OCI-LY1 (cell line): Measurements from ENCODE around the gene SCOC.
"Not testable (repeated sequence)": the region's sequence is repeated elsewhere in the genome, so short reads cannot be mapped to it uniquely, and the experiment has no call there.

Source experiments
- H2AFZ ChIP-seq: fragments of 200-600 bp; sonication (generic), shearing (Covaris generic); 2 replicates; pipeline ENCODE4 v1.6.0; 2014; ENCODE audit warnings: antibody characterized with exemption, mild to moderate bottlenecking, low read length
- H3F3A ChIP-seq: fragments of 200-600 bp; sonication (generic), shearing (Covaris generic); 2 replicates; pipeline ENCODE4 v1.6.0; 2014; ENCODE audit warnings: mild to moderate bottlenecking, antibody characterized with exemption, low read length, moderate library complexity; ENCODE audit not compliant: insufficient read depth
- H3K27ac ChIP-seq: fragments of 200-600 bp; sonication (generic); 2 replicates; pipeline ENCODE4 v1.5.1; 2014; ENCODE audit warnings: low read length, mixed run types, mild to moderate bottlenecking, low read depth; ENCODE audit not compliant: poor library complexity, severe bottlenecking
- H3K27me3 ChIP-seq: fragments of 200-600 bp; sonication (generic); 2 replicates; pipeline ENCODE4 v1.6.0; 2014; ENCODE audit warnings: antibody characterized with exemption, mild to moderate bottlenecking, low read length, moderate library complexity; ENCODE audit not compliant: insufficient read depth
- H3K36me3 ChIP-seq: fragments of 200-600 bp; sonication (generic); 2 replicates; pipeline ENCODE4 v1.6.1; 2014; ENCODE audit warnings: mild to moderate bottlenecking, antibody characterized with exemption, low read length, moderate library complexity, mixed read lengths; ENCODE audit not compliant: insufficient read depth
- H3K4me1 ChIP-seq: fragments of 200-600 bp; sonication (generic); 2 replicates; pipeline ENCODE4 v1.5.1; 2014; ENCODE audit warnings: mild to moderate bottlenecking, low read length, moderate library complexity; ENCODE audit not compliant: insufficient read depth, severe bottlenecking
- H3K4me2 ChIP-seq: fragments of 200-600 bp; sonication (generic), shearing (Covaris generic); 2 replicates; pipeline ENCODE4 v1.6.1; 2014; ENCODE audit warnings: low read length
- H3K4me3 ChIP-seq: fragments of 200-600 bp; sonication (generic); 2 replicates; pipeline ENCODE4 v1.5.1; 2014; ENCODE audit warnings: low read length, low read depth, mild to moderate bottlenecking, mixed read lengths; ENCODE audit not compliant: poor library complexity, severe bottlenecking
- H3K79me2 ChIP-seq: fragments of 200-600 bp; shearing (Covaris generic); 2 replicates; pipeline ENCODE4 v1.6.1; 2016; ENCODE audit warnings: mixed run types, low read length, mixed read lengths; ENCODE audit not compliant: insufficient read depth
- H3K9ac ChIP-seq: fragments of 200-600 bp; sonication (generic), shearing (Covaris generic); 2 replicates; pipeline ENCODE4 v1.6.1; 2014; ENCODE audit warnings: mild to moderate bottlenecking, low read length, mixed read lengths
- H3K9me2 ChIP-seq: fragments of 200-600 bp; sonication (generic), shearing (Covaris generic); 2 replicates; pipeline ENCODE4 v1.6.1; 2014; ENCODE audit warnings: low read depth, mild to moderate bottlenecking, low read length, mixed read lengths
- H3K9me3 ChIP-seq: fragments of 200-600 bp; shearing (Covaris generic); 2 replicates; pipeline ENCODE4 v1.6.1; 2014; ENCODE audit warnings: low read length, mixed read lengths
- H4K20me1 ChIP-seq: fragments of 200-600 bp; sonication (generic), shearing (Covaris generic); 2 replicates; pipeline ENCODE4 v1.6.0; 2016; ENCODE audit warnings: mild to moderate bottlenecking, low read length; ENCODE audit not compliant: insufficient read depth
- CTCF ChIP-seq: fragments of 200-600 bp; sonication (generic), shearing (Covaris generic); IDR thresholded peaks from 2 replicates; pipeline ENCODE4 v1.5.1; 2017; ENCODE audit warnings: mild to moderate bottlenecking, antibody characterized with exemption, low read length, moderate library complexity, mixed read lengths
- EZH2 ChIP-seq: fragments of 200-600 bp; sonication (generic), shearing (Covaris generic); IDR thresholded peaks from 2 replicates; pipeline ENCODE4 v1.8.0; 2017; ENCODE audit warnings: borderline replicate concordance, mixed run types, mild to moderate bottlenecking, antibody characterized with exemption, low read length, moderate library complexity, mixed read lengths

Gene SCOC

DNA sequence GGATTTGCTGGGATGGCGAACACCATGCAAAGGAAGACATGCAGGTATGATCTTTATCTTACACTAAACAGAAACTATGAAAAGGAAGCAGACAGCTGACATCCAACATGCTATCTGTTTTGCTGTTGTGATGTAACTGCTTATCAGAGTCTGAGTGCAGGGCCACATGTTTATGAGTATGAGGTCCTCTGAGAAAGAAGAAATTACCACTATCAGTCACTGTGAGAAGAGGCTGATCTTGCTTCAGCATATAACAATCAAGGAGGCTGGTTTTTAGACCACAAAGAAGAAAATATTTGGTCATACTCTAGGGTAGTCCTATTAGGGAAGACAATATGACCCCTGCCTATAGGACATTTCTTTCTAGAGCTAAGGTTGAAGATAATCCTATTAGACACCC lies 35.5 kb downstream of the SCOC start:
- Histone ChIP-seq H3K36me3 (no peaks in the 10 kb centered on the region), H3K4me3 (no peak overlapping the region), H3F3A (no peaks in the 10 kb centered on the region), H3K79me2 (no peaks in the 10 kb centered on the region), H3K9me2 (no peaks in the 10 kb centered on the region), H3K4me2 (no peak overlapping the region), H3K9ac (no peak overlapping the region), H3K4me1 (no peaks in the 10 kb centered on the region), H2AFZ (no peak overlapping the region), H3K27me3 (no peaks in the 10 kb centered on the region), H3K27ac (no peak overlapping the region), H4K20me1 (no peaks in the 10 kb centered on the region), H3K9me3 (no peaks in the 10 kb centered on the region)
- TF ChIP-seq CTCF (no peak), EZH2 (no peak)

DNA sequence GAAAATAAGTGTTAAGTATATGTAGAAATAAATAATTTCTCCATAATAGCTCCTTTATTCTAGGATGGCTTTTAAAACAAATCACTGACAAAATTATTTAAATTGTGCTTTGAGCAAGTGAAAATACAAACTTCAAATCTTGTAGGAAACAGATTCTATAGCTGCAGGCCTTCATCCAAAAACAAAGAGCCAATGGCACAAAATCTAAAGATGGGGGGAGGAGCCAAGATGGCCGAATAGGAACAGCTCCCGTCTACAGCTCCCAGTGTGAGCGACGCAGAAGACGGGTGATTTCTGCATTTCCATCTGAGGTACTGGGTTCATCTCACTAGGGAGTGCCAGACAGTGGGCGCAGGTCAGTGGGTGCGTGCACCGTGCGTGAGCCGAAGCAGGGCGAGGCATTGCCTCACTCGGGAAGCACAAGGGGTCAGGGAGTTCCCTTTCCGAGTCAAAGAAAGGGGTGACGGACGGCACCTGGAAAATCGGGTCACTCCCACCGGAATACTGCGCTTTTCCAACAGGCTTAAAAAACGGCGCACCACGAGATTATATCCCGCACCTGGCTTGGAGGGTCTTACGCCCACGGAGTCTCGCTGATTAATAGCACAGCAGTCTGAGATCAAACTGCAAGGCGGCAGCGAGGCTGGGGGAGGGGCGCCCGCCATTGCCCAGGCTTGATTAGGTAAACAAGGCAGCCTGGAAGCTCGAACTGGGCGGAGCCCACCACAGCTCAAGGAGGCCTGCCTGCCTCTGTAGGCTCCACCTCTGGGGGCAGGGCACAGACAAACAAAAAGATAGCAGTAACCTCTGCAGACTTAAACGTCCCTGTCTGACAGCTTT lies 39.9 kb downstream of the SCOC start:
- H3K4me1 ChIP-seq, H3K27me3 ChIP-seq, H3K36me3 ChIP-seq, H3F3A ChIP-seq, H3K79me2 ChIP-seq, H3K4me2 ChIP-seq, H3K9ac ChIP-seq, H3K4me3 ChIP-seq, H3K9me3 ChIP-seq, H4K20me1 ChIP-seq, H3K27ac ChIP-seq, H3K9me2 ChIP-seq, H2AFZ ChIP-seq: not testable (repeated sequence)

GRCh38 chr4:140423106-140423505 lies 49.7 kb downstream of the SCOC start:
- Histone ChIP-seq H4K20me1 (no peaks in the 10 kb centered on the region), H3K9ac (no peak overlapping the region), H3F3A (no peaks in the 10 kb centered on the region), H2AFZ (no peak overlapping the region), H3K79me2 (no peaks in the 10 kb centered on the region), H3K9me3 (no peaks in the 10 kb centered on the region), H3K4me2 (no peak overlapping the region), H3K27me3 (no peaks in the 10 kb centered on the region), H3K36me3 (no peaks in the 10 kb centered on the region), H3K4me3 (no peak overlapping the region), H3K9me2 (no peaks in the 10 kb centered on the region), H3K4me1 (peaks cover 14% of the 10 kb centered on the region), H3K27ac (no peak overlapping the region)
- TF ChIP-seq EZH2 (no peak), CTCF (no peak)

GRCh38 chr4:140426610-140427105 lies 53.2 kb downstream of the SCOC start:
- Histone ChIP-seq H3F3A (no peaks in the 10 kb centered on the region), H3K9ac (peak overlapping the region; percentile 65; the same call in 1 of the 2 replicates), H2AFZ (no peak overlapping the region), H3K4me1 (peaks cover 14% of the 10 kb centered on the region), H3K9me3 (no peaks in the 10 kb centered on the region), H3K79me2 (no peaks in the 10 kb centered on the region), H3K9me2 (no peaks in the 10 kb centered on the region), H3K4me2 (peak overlapping the region; percentile 92), H3K36me3 (no peaks in the 10 kb centered on the region), H3K27ac (no peak overlapping the region), H3K27me3 (no peaks in the 10 kb centered on the region), H3K4me3 (peak overlapping the region; percentile 68), H4K20me1 (no peaks in the 10 kb centered on the region)
- TF ChIP-seq EZH2, result no peak
- TF ChIP-seq CTCF, result no peak
